HepG2 (cell line): ENCODE measurements around the gene INAFM2.

ENCODE experiments used
- GABPA ChIP-seq, 2 experiments: IDR thresholded peaks; 2 replicates each; pipeline ENCODE4 v1.6.1; 2011 to 2016; ENCODE audit warnings: low read depth in 2 of 2, low read length in 1 of 2, missing biosample characterization in 1 of 2, missing genetic modification characterization in 1 of 2
- SMARCE1 ChIP-seq: fragments of 450-650 bp; IDR thresholded peaks from 2 replicates; pipeline ENCODE4 v1.6.1; 2017; ENCODE audit warnings: borderline replicate concordance
- TBL1XR1 ChIP-seq: fragments of 150-350 bp; IDR thresholded peaks from 2 replicates; pipeline ENCODE4 v1.6.1; 2014; ENCODE audit warnings: borderline replicate concordance, low read length; ENCODE audit not compliant: partially characterized antibody
- TRIM24 ChIP-seq: sonication (generic); formaldehyde crosslinking; IDR thresholded peaks from 2 replicates; pipeline ENCODE4 v1.8.0; 2022; ENCODE audit warnings: mild to moderate bottlenecking, missing genetic modification reagents
- TF ChIP-seq, protein P1 (sequence below): sonication (generic); formaldehyde crosslinking; IDR thresholded peaks from 2 replicates; pipeline ENCODE4 v1.4.0; 2020; ENCODE audit warnings: missing genetic modification reagents
- TF ChIP-seq, protein P2 (sequence below): sonication (generic); formaldehyde crosslinking; IDR thresholded peaks from 2 replicates; pipeline ENCODE4 v1.4.0; 2020; ENCODE audit warnings: missing genetic modification reagents, mild to moderate bottlenecking, borderline replicate concordance

DNA sequence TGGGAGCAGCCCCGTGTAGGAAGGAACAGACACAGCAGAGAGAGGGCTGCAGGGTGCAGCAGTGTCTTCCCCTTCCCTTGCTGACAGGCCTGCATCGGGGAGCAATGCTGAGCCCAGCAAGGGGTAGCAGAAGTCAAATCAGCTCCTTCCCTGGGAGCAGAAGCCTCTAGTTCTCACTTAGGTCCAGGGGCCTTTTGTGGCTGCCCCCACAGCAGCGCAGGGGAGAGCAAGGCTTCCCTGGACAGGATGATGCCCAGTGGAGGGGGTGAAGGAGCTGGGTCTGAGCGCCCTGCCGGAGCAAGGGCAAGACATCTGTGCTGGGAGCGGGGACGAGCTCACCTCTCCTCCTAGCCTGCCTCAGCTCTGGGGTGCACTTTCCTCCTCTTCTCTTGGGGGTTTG lies 16.6 kb upstream of the INAFM2 start:
- TF ChIP-seq, protein P1, sequence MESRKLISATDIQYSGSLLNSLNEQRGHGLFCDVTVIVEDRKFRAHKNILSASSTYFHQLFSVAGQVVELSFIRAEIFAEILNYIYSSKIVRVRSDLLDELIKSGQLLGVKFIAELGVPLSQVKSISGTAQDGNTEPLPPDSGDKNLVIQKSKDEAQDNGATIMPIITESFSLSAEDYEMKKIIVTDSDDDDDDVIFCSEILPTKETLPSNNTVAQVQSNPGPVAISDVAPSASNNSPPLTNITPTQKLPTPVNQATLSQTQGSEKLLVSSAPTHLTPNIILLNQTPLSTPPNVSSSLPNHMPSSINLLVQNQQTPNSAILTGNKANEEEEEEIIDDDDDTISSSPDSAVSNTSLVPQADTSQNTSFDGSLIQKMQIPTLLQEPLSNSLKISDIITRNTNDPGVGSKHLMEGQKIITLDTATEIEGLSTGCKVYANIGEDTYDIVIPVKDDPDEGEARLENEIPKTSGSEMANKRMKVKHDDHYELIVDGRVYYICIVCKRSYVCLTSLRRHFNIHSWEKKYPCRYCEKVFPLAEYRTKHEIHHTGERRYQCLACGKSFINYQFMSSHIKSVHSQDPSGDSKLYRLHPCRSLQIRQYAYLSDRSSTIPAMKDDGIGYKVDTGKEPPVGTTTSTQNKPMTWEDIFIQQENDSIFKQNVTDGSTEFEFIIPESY = no peak
- TF ChIP-seq SMARCE1 (no peak), GABPA (IDR thresholded peaks at IDR 0.05; ENCODE audit: low read depth, low read length) (no peak), GABPA (CRISPR knock-in tag; IDR thresholded peaks at IDR 0.05; ENCODE audit: low read depth) (no peak), TRIM24 (CRISPR knock-in tag) (no peak), TBL1XR1 (no peak)
- TF ChIP-seq, protein P2, sequence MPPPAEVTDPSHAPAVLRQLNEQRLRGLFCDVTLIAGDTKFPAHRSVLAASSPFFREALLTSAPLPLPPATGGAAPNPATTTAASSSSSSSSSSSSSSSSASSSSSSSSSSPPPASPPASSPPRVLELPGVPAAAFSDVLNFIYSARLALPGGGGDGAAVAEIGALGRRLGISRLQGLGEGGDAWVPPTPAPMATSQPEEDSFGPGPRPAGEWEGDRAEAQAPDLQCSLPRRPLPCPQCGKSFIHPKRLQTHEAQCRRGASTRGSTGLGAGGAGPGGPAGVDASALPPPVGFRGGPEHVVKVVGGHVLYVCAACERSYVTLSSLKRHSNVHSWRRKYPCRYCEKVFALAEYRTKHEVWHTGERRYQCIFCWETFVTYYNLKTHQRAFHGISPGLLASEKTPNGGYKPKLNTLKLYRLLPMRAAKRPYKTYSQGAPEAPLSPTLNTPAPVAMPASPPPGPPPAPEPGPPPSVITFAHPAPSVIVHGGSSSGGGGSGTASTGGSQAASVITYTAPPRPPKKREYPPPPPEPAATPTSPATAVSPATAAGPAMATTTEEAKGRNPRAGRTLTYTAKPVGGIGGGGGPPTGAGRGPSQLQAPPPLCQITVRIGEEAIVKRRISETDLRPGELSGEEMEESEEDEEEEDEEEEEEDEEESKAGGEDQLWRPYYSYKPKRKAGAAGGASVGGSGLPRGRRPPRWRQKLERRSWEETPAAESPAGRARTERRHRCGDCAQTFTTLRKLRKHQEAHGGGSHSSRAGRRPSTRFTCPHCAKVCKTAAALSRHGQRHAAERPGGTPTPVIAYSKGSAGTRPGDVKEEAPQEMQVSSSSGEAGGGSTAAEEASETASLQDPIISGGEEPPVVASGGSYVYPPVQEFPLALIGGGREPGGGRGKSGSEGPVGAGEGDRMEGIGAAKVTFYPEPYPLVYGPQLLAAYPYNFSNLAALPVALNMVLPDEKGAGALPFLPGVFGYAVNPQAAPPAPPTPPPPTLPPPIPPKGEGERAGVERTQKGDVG (CRISPR knock-in tag) = no peak
